Astrocyte (in vitro differentiated cells and primary cell): ENCODE measurements around the gene TUB. TPM values are rescaled to one million over a fixed set of nuclear protein-coding genes. Genes with fewer than 3 reads are reported as not detected.

Experiments
- DNase-seq: peaks from one replicate; pipeline ENCODE4 v3.0.0-alpha.2; 2010; ENCODE audit warnings: low read depth
- FAIRE-seq: peaks from 2 replicates; lab custom pipeline; 2011; peaks lifted over from hg19 to GRCh38; lab: Jason Lieb, UNC
- H2AFZ ChIP-seq: 2 replicates; pipeline ENCODE4 v1.6.0; 2012; ENCODE audit warnings: low read depth, low read length, inconsistent platforms
- H3K27ac ChIP-seq: 2 replicates; pipeline ENCODE4 v1.5.1; 2011; ENCODE audit warnings: low read depth, low read length, inconsistent platforms
- H3K27me3 ChIP-seq: 2 replicates; pipeline ENCODE4 v1.6.0; 2011; ENCODE audit warnings: low read length, inconsistent platforms; ENCODE audit not compliant: insufficient read depth
- H3K36me3 ChIP-seq: 2 replicates; pipeline ENCODE4 v1.5.1; 2011; ENCODE audit warnings: low read length, inconsistent platforms; ENCODE audit not compliant: insufficient read depth
- H3K4me1 ChIP-seq: 2 replicates; pipeline ENCODE4 v1.5.1; 2011; ENCODE audit warnings: low read length, inconsistent platforms; ENCODE audit not compliant: insufficient read depth
- H3K4me2 ChIP-seq: 2 replicates; pipeline ENCODE4 v1.6.0; 2012; ENCODE audit warnings: low read length, inconsistent platforms
- H3K4me3 ChIP-seq: 2 replicates; pipeline ENCODE4 v1.5.1; 2011; ENCODE audit warnings: low read depth, mild to moderate bottlenecking, low read length, inconsistent platforms; ENCODE audit not compliant: insufficient read depth
- H3K79me2 ChIP-seq: 2 replicates; pipeline ENCODE4 v1.6.0; 2012; ENCODE audit warnings: mild to moderate bottlenecking, low read length, inconsistent platforms; ENCODE audit not compliant: insufficient read depth
- H3K9ac ChIP-seq: 2 replicates; pipeline ENCODE4 v1.6.0; 2012; ENCODE audit warnings: mild to moderate bottlenecking, low read length, inconsistent platforms
- H3K9me3 ChIP-seq: 2 replicates; pipeline ENCODE4 v1.5.1; 2012; ENCODE audit warnings: low read depth, mild to moderate bottlenecking, low read length, inconsistent platforms; ENCODE audit not compliant: insufficient read depth
- H4K20me1 ChIP-seq: 2 replicates; pipeline ENCODE4 v1.6.0; 2012; ENCODE audit warnings: low read length, inconsistent platforms; ENCODE audit not compliant: insufficient read depth
- H3K27ac Mint-ChIP-seq: one replicate; pipeline ENCODE4 v1.8.0; 2021; ENCODE audit warnings: mild to moderate bottlenecking, mixed read lengths; ENCODE audit not compliant: unreplicated experiment
- H3K27me3 Mint-ChIP-seq: one replicate; pipeline ENCODE4 v1.8.0; 2021; ENCODE audit warnings: low read depth, mixed read lengths; ENCODE audit not compliant: unreplicated experiment
- H3K36me3 Mint-ChIP-seq: one replicate; pipeline ENCODE4 v1.8.0; 2021; ENCODE audit warnings: low read depth, mixed read lengths; ENCODE audit not compliant: unreplicated experiment
- H3K4me1 Mint-ChIP-seq: one replicate; pipeline ENCODE4 v1.8.0; 2021; ENCODE audit warnings: low read depth, mixed read lengths; ENCODE audit not compliant: unreplicated experiment
- H3K4me3 Mint-ChIP-seq: one replicate; pipeline ENCODE4 v1.8.0; 2021; ENCODE audit warnings: mild to moderate bottlenecking, moderate library complexity, mixed read lengths; ENCODE audit not compliant: unreplicated experiment
- H3K9me3 Mint-ChIP-seq: one replicate; pipeline ENCODE4 v1.8.0; 2021; ENCODE audit warnings: mild to moderate bottlenecking, mixed read lengths; ENCODE audit not compliant: unreplicated experiment
- EZH2 ChIP-seq: IDR thresholded peaks from 2 replicates; pipeline ENCODE4 v1.6.1; 2012; ENCODE audit warnings: mild to moderate bottlenecking, low read length, inconsistent platforms; ENCODE audit not compliant: insufficient read depth
- total RNA-seq: library from RNA; stranded (reverse); gene quantifications from 2 replicates; pipeline ENCODE4 v1.2.1, GENCODE V29; 2021
- TF ChIP-seq, protein P1 (sequence below): IDR thresholded peaks from 2 replicates; pipeline ENCODE4 v1.5.1; 2011; ENCODE audit warnings: low read depth, mild to moderate bottlenecking, inconsistent platforms, low read length, moderate library complexity; ENCODE audit not compliant: insufficient read depth

TUB gene
- total RNA-seq, 1 donor from 2014 or later, result 5.7 TPM

DNA sequence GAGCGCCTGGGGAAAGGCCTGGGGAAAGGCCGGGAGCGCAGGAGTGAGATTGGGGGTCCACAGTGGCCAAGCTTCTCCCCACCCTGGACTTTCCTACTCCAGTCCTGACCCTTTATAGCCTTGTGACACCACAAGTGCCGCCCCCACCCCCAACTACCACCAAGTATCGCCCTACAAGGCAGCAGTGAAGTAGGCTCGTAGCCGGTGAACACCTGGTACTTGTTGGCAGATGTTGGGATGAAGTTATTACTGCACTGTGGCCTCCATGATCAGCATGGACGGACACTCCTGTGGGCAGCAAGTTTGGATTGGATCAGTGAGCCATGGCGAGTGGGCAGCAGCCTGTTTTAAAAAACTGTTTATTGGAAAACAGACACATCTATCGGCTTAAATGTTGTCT, 48.9 kb upstream of the TUB start:
- DNase-seq (no peak), FAIRE-seq (no peak)
- Mint-ChIP-seq H3K9me3 (peaks cover 3% of the 10 kb centered on the region), H3K36me3 (no peaks in the 10 kb centered on the region), H3K27ac (no peak overlapping the region), H3K4me1 (peaks cover 6% of the 10 kb centered on the region), H3K4me3 (no peak overlapping the region), H3K27me3 (peaks cover 55% of the 10 kb centered on the region)
- H3K27ac ChIP-seq, result no peak overlapping the region
- no peaks in the 10 kb centered on the region for H3K9me3 ChIP-seq
- no peaks in the 10 kb centered on the region for H3K79me2 ChIP-seq
- no peak overlapping the region for H3K4me3 ChIP-seq
- no peak overlapping the region for H3K9ac ChIP-seq
- no peaks in the 10 kb centered on the region for H3K36me3 ChIP-seq
- H2AFZ ChIP-seq, result no peak overlapping the region
- no peaks in the 10 kb centered on the region for H3K4me1 ChIP-seq
- H4K20me1 ChIP-seq, result no peaks in the 10 kb centered on the region
- H3K4me2 ChIP-seq, result no peak overlapping the region
- H3K27me3 ChIP-seq, result peaks cover 9% of the 10 kb centered on the region
- TF ChIP-seq, protein P1, sequence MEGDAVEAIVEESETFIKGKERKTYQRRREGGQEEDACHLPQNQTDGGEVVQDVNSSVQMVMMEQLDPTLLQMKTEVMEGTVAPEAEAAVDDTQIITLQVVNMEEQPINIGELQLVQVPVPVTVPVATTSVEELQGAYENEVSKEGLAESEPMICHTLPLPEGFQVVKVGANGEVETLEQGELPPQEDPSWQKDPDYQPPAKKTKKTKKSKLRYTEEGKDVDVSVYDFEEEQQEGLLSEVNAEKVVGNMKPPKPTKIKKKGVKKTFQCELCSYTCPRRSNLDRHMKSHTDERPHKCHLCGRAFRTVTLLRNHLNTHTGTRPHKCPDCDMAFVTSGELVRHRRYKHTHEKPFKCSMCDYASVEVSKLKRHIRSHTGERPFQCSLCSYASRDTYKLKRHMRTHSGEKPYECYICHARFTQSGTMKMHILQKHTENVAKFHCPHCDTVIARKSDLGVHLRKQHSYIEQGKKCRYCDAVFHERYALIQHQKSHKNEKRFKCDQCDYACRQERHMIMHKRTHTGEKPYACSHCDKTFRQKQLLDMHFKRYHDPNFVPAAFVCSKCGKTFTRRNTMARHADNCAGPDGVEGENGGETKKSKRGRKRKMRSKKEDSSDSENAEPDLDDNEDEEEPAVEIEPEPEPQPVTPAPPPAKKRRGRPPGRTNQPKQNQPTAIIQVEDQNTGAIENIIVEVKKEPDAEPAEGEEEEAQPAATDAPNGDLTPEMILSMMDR, result no peak
- TF ChIP-seq EZH2, result no peak

GRCh38 chr11:8032576-8033304, 48.3 kb upstream of the TUB start:
- Histone ChIP-seq H3K4me2 (peak overlapping the region; percentile 67), H2AFZ (peak overlapping the region; percentile 62), H3K9me3 (no peaks in the 10 kb centered on the region), H4K20me1 (no peaks in the 10 kb centered on the region), H3K79me2 (no peaks in the 10 kb centered on the region), H3K36me3 (no peaks in the 10 kb centered on the region), H3K4me3 (no peak overlapping the region), H3K27me3 (peaks cover 11% of the 10 kb centered on the region), H3K9ac (no peak overlapping the region), H3K27ac (no peak overlapping the region), H3K4me1 (no peaks in the 10 kb centered on the region)
- Mint-ChIP-seq H3K27ac (peak overlapping the region; percentile 47), H3K4me3 (peak overlapping the region; percentile 50), H3K9me3 (peaks cover 3% of the 10 kb centered on the region), H3K4me1 (peaks cover 6% of the 10 kb centered on the region), H3K36me3 (no peaks in the 10 kb centered on the region), H3K27me3 (peaks cover 61% of the 10 kb centered on the region)
- DNase-seq (no peak), FAIRE-seq (no peak)
- no peak for TF ChIP-seq EZH2
- TF ChIP-seq, protein P1, result no peak
